Breast epithelium (tissue), 4 donors: ENCODE results near the gene SLC26A5. TPM values are rescaled to one million over a fixed set of nuclear protein-coding genes. Genes with fewer than 3 reads are reported as not detected.
"Not testable (repeated sequence)": the region's sequence is repeated elsewhere in the genome, so short reads cannot be mapped to it uniquely, and the experiment has no call there.

Experiments
- DNase-seq, 2 donors: peaks; one replicate each; pipeline ENCODE4 v3.0.0-alpha.2; 2019; ENCODE audit warnings: low spot score in 2 of 2
- H3K27ac ChIP-seq, 2 donors: fragments of 200-600 bp; sonication (generic) in 1 of 2; one replicate each; pipeline ENCODE4 v1.5.1; 2016 to 2019; ENCODE audit warnings: mild to moderate bottlenecking in 1 of 2
- H3K27me3 ChIP-seq, 2 donors: fragments of 200-600 bp; sonication (generic) in 1 of 2; one replicate each; pipeline versions ENCODE4 v1.5.1 to v1.6.0; 2017 to 2019; ENCODE audit warnings: control low read depth in 1 of 2, mild to moderate bottlenecking in 1 of 2
- H3K36me3 ChIP-seq: fragments of 200-600 bp; one replicate; pipeline ENCODE4 v1.5.1; 2019
- H3K4me1 ChIP-seq, 2 donors: fragments of 200-600 bp; sonication (generic); one replicate each; pipeline ENCODE4 v1.5.1; 2016 to 2019; ENCODE audit warnings: control low read depth in 1 of 2
- H3K4me3 ChIP-seq, 3 donors: fragments of 200-600 bp; sonication (generic); 1 replicate in 2 of 3; 2 replicates in 1 of 3; pipeline ENCODE4 v1.5.1; 2016 to 2019; ENCODE audit warnings: mild to moderate bottlenecking in 3 of 3, moderate library complexity in 2 of 3
- H3K9me3 ChIP-seq, 2 donors: fragments of 200-600 bp; sonication (generic) in 1 of 2; one replicate each; pipeline ENCODE4 v1.5.1; 2016 to 2019; ENCODE audit warnings: control low read depth in 1 of 2
- POLR2A ChIP-seq: fragments of 450-650 bp; IDR thresholded peaks from one replicate; pipeline ENCODE4 v1.6.1; 2016; ENCODE audit warnings: antibody characterized with exemption, mild to moderate bottlenecking, moderate library complexity
- POLR2AphosphoS5 ChIP-seq, 3 donors: sonication (generic); formaldehyde crosslinking; IDR thresholded peaks; one replicate each; pipeline ENCODE4 v1.6.1; 2017; ENCODE audit warnings: antibody characterized with exemption in 3 of 3
- intact Hi-C: fragments of 100-400 bp; cut with DNase I; formaldehyde crosslinking; loops from one replicate; pipeline ENCODE4 v1.15.1; 2023; ENCODE audit warnings: low total_unique reads
- total RNA-seq, 3 donors: library from RNA; depleted of rRNA; stranded (reverse); fragments of >200 nt; gene quantifications; one replicate each; pipeline ENCODE4 v1.1.0, GENCODE V29; 2016
- TF ChIP-seq, protein P1 (sequence below), 3 donors: fragments of 450-650 bp; IDR thresholded peaks; one replicate each; pipeline ENCODE4 v1.5.1; 2016 to 2017; ENCODE audit warnings: antibody characterized with exemption in 3 of 3, mild to moderate bottlenecking in 3 of 3, moderate library complexity in 3 of 3

The SLC26A5 gene, protein sequence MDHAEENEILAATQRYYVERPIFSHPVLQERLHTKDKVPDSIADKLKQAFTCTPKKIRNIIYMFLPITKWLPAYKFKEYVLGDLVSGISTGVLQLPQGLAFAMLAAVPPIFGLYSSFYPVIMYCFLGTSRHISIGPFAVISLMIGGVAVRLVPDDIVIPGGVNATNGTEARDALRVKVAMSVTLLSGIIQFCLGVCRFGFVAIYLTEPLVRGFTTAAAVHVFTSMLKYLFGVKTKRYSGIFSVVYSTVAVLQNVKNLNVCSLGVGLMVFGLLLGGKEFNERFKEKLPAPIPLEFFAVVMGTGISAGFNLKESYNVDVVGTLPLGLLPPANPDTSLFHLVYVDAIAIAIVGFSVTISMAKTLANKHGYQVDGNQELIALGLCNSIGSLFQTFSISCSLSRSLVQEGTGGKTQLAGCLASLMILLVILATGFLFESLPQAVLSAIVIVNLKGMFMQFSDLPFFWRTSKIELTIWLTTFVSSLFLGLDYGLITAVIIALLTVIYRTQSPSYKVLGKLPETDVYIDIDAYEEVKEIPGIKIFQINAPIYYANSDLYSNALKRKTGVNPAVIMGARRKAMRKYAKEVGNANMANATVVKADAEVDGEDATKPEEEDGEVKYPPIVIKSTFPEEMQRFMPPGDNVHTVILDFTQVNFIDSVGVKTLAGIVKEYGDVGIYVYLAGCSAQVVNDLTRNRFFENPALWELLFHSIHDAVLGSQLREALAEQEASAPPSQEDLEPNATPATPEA
- total RNA-seq: 1 to 10 TPM in 2 of 3 donors, under 1 TPM in 1; 0.48 to 3.6 (median 1.0) TPM

GRCh38 chr7:103446049-103446520 is at the start of gene SLC26A5:
SLC26A5 (minus strand) TSS chr7:103446207; CDS start chr7:103421514, 24,693 bp downstream.
- no peaks in the 10 kb centered on the region for H3K36me3 ChIP-seq
- peak within 1 kb of the TSS; percentile 21 to 77 for H3K27ac ChIP-seq
- DNase-seq: no peak
- no peak for TF ChIP-seq POLR2AphosphoS5 (IDR thresholded peaks at IDR 0.05)
- TF ChIP-seq, protein P1, sequence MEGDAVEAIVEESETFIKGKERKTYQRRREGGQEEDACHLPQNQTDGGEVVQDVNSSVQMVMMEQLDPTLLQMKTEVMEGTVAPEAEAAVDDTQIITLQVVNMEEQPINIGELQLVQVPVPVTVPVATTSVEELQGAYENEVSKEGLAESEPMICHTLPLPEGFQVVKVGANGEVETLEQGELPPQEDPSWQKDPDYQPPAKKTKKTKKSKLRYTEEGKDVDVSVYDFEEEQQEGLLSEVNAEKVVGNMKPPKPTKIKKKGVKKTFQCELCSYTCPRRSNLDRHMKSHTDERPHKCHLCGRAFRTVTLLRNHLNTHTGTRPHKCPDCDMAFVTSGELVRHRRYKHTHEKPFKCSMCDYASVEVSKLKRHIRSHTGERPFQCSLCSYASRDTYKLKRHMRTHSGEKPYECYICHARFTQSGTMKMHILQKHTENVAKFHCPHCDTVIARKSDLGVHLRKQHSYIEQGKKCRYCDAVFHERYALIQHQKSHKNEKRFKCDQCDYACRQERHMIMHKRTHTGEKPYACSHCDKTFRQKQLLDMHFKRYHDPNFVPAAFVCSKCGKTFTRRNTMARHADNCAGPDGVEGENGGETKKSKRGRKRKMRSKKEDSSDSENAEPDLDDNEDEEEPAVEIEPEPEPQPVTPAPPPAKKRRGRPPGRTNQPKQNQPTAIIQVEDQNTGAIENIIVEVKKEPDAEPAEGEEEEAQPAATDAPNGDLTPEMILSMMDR (IDR thresholded peaks at IDR 0.05): no peak
- TF ChIP-seq POLR2A: no peak
- peaks cover 0 to 23% of the 10 kb centered on the region in 2 donors for H3K27me3 ChIP-seq
- no peaks in the 10 kb centered on the region for H3K4me1 ChIP-seq
- H3K9me3 ChIP-seq: no peaks in the 10 kb centered on the region
- H3K4me3 ChIP-seq: peak within 1 kb of the TSS; percentile 13 to 73 (median 50)
- intact Hi-C loops: no loop called here

- no peaks in the 10 kb centered on the region for H3K36me3 ChIP-seq
- H3K27me3 ChIP-seq: no peaks in the 10 kb centered on the region
- TF ChIP-seq, protein P1 (IDR thresholded peaks at IDR 0.05): no peak
- TF ChIP-seq POLR2AphosphoS5 (IDR thresholded peaks at IDR 0.05): no peak
- TF ChIP-seq POLR2A: no peak
- DNase-seq: no peak
- no peaks in the 10 kb centered on the region for H3K4me1 ChIP-seq
- intact Hi-C loops: no loop called here
- H3K27ac ChIP-seq: no peak overlapping the region
- H3K4me3 ChIP-seq: no peak overlapping the region
- no peaks in the 10 kb centered on the region for H3K9me3 ChIP-seq
These were observed 41.4 kb upstream of the SLC26A5 start for GRCh38 chr7:103487419-103487818.

GRCh38 chr7:103486873-103487272 is 40.9 kb upstream of the SLC26A5 start:
- intact Hi-C loops, H3K9me3 ChIP-seq, H3K27ac ChIP-seq, DNase-seq, H3K27me3 ChIP-seq, H3K4me3 ChIP-seq, H3K4me1 ChIP-seq, H3K36me3 ChIP-seq: not testable (repeated sequence)

DNA sequence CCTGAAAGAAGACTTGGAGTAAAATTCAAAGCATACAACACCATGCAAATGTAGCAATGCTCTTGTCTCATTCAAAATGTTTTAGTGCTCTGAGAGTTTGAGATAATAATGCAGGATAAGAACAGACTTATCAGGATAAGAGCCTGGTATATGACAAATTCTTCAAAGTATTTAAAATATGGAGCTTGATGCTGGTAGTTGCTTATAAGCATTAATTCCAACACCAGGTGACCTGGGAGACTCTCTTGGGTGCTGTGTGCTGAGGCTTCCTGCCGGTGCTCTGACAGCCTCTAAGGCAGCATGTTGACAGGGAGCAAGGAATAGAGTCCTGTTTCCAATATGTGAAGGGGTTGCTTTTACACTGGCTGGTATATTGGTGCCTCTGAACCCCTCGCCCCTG is 34.8 kb upstream of the SLC26A5 start:
- Histone ChIP-seq H3K4me3 (no peak overlapping the region), H3K27ac (no peak overlapping the region)
- DNase-seq: no peak

DNA sequence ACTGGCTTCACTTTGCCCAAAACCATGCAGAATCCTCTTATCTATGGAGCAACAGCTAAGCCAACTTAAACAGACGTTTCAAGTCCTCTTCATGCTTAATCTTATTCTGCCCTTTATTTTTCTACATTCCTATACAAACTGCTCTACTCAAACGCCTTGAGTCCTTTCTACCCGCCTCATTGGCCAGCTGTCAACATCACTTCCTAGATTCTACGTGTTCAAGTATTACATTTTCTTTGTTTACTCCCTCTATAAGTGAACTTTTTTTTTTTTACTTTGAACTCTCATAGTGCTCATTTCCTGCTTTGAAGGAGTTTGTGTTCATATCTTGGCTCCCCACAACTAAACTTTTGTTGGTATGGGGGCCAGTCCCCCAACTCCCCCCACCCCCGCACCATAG is 28.9 kb upstream of the SLC26A5 start:
- no peaks in the 10 kb centered on the region for H3K27me3 ChIP-seq
- DNase-seq: no peak
- intact Hi-C loops: no loop called here
- H3K36me3 ChIP-seq: no peaks in the 10 kb centered on the region
- H3K4me1 ChIP-seq: no peaks in the 10 kb centered on the region
- H3K4me3 ChIP-seq: no peak overlapping the region
- TF ChIP-seq POLR2A: no peak
- H3K27ac ChIP-seq: no peak overlapping the region
- H3K9me3 ChIP-seq: no peaks in the 10 kb centered on the region

More for the DNA sequence above, 34.8 kb upstream of the SLC26A5 start:
- intact Hi-C loops: no loop called here
- Histone ChIP-seq H3K9me3 (no peaks in the 10 kb centered on the region), H3K36me3 (no peaks in the 10 kb centered on the region), H3K27me3 (no peaks in the 10 kb centered on the region), H3K4me1 (no peaks in the 10 kb centered on the region)
- TF ChIP-seq POLR2AphosphoS5 (IDR thresholded peaks at IDR 0.05) (no peak), POLR2A (no peak)
- TF ChIP-seq, protein P1 (IDR thresholded peaks at IDR 0.05): no peak
